A673 (cell line): ENCODE measurements around the gene SLC22A23. TPM values are rescaled to one million over a fixed set of nuclear protein-coding genes. Genes with fewer than 3 reads are reported as not detected.

Source experiments
- BruUV-seq: library from RNA; stranded (reverse); fragments of 400-500 nt; replicated peaks from 2 replicates; lab custom pipeline; 2021; lab: Mats Ljungman, UMichigan
- CTCF ChIA-PET: fragments of 300-600 bp; sonication (Branson Sonifier 250); formaldehyde crosslinking; loops from one replicate; lab custom pipeline; 2022; ENCODE audit warnings: antibody characterized with exemption; lab: Charles Lee
- POLR2A ChIA-PET: fragments of 300-600 bp; sonication (Branson Sonifier 250); formaldehyde crosslinking; loops from one replicate; lab custom pipeline; 2022; ENCODE audit warnings: antibody characterized with exemption; ENCODE audit not compliant: low non-redundant PET; lab: Charles Lee
- DNase-seq: peaks from one replicate; pipeline ENCODE4 v3.0.0-alpha.2; 2015; ENCODE audit warnings: low spot score
- H3K27ac ChIP-seq: fragments of 200-600 bp; sonication (generic); 2 replicates; pipeline ENCODE4 v1.5.1; 2016; ENCODE audit warnings: mixed run types, low read depth, mild to moderate bottlenecking, mixed read lengths, antibody characterized with exemption, low read length; ENCODE audit not compliant: poor library complexity, severe bottlenecking
- H3K27me3 ChIP-seq: fragments of 200-600 bp; sonication (generic); replicated peaks from 2 replicates; pipeline ENCODE4 v1.6.1; 2017; ENCODE audit warnings: mixed run types, low read depth, mild to moderate bottlenecking, mixed read lengths, antibody characterized with exemption, low read length; ENCODE audit not compliant: insufficient read depth, poor library complexity
- H3K36me3 ChIP-seq: fragments of 200-600 bp; sonication (generic); 2 replicates; pipeline ENCODE4 v1.6.1; 2016; ENCODE audit warnings: mixed run types, mild to moderate bottlenecking, mixed read lengths, antibody characterized with exemption, low read length; ENCODE audit not compliant: insufficient read depth, poor library complexity, severe bottlenecking
- H3K4me1 ChIP-seq: fragments of 200-600 bp; sonication (generic); 2 replicates; pipeline ENCODE4 v1.6.1; 2017; ENCODE audit warnings: mixed run types, mild to moderate bottlenecking, mixed read lengths, antibody characterized with exemption, low read length; ENCODE audit not compliant: insufficient read depth, poor library complexity, severe bottlenecking
- H3K4me3 ChIP-seq: fragments of 200-600 bp; sonication (generic); 2 replicates; pipeline ENCODE4 v1.5.1; 2016; ENCODE audit warnings: low read depth, mixed run types, mild to moderate bottlenecking, mixed read lengths, low read length; ENCODE audit not compliant: poor library complexity, severe bottlenecking
- H3K9me3 ChIP-seq: fragments of 200-600 bp; sonication (generic); 2 replicates; pipeline ENCODE4 v1.6.1; 2016; ENCODE audit warnings: mixed run types, low read depth, mild to moderate bottlenecking, mixed read lengths, antibody characterized with exemption, low read length; ENCODE audit not compliant: poor library complexity, severe bottlenecking
- CTCF ChIP-seq: fragments of 300-800, 200-600 bp; sonication (generic); conservative IDR thresholded peaks from 2 replicates; pipeline ENCODE4 v1.5.1; 2017; ENCODE audit warnings: low read depth, mild to moderate bottlenecking, antibody characterized with exemption, low read length, moderate library complexity, mixed read lengths
- EZH2 ChIP-seq: fragments of 200-600 bp; sonication (generic); IDR thresholded peaks from 2 replicates; pipeline ENCODE4 v1.6.1; 2017; ENCODE audit warnings: borderline replicate concordance, low read depth, mild to moderate bottlenecking, mixed read lengths, antibody characterized with exemption, low read length; ENCODE audit not compliant: poor library complexity, severe bottlenecking
- intact Hi-C: fragments of 100-400 bp; cut with micrococcal nuclease; formaldehyde crosslinking; loops from one replicate; pipeline ENCODE4 v1.10.0; 2022; ENCODE audit not compliant: unreplicated experiment
- total RNA-seq: library from RNA; stranded (reverse); gene quantifications from 2 replicates; pipeline ENCODE4 v1.2.3, GENCODE V29; 2021

Gene SLC22A23
- total RNA-seq, 1 experiment from 2014 or later, result 6.2 TPM

GRCh38 chr6:3428700-3429099, 28.1 kb downstream of the SLC22A23 start:
- ChIA-PET CTCF (no interaction called here), POLR2A (no interaction called here)
- no TSS peak for BruUV-seq
- intact Hi-C loops, result no loop called here
- Histone ChIP-seq H3K36me3 (no peaks in the 10 kb centered on the region), H3K27me3 (no peaks in the 10 kb centered on the region), H3K9me3 (no peaks in the 10 kb centered on the region), H3K4me3 (no peak overlapping the region), H3K4me1 (peaks cover 27% of the 10 kb centered on the region), H3K27ac (no peak overlapping the region)
- no peak for DNase-seq
- TF ChIP-seq EZH2, result no peak
- no peak for TF ChIP-seq CTCF

DNA sequence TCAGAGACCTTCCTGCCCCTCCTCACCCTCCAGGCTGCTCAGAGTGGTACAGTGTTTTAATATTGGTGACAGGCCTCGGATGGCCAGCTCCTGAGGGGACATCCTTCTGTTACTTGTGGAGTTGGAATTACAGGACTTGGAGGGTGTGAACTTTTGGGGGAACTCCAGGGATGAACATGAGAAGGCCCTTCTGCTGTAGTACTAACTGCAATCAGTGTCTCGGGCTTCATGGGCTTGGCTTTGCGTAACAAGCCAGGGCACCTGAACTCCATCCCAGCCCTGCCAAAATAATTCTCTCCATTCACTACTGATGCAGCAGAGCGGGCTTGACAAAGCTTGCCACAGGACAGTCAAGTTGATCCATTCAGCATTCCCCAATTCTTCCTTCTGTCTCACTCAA, 28.6 kb downstream of the SLC22A23 start:
- no TSS peak for BruUV-seq
- Histone ChIP-seq H3K27ac (no peak overlapping the region), H3K4me1 (peaks cover 32% of the 10 kb centered on the region), H3K36me3 (no peaks in the 10 kb centered on the region), H3K9me3 (no peaks in the 10 kb centered on the region), H3K27me3 (no peaks in the 10 kb centered on the region), H3K4me3 (no peak overlapping the region)
- ChIA-PET POLR2A (no interaction called here), CTCF (no interaction called here)
- intact Hi-C loops, result no loop called here
- TF ChIP-seq EZH2 (no peak), CTCF (no peak)
- no peak for DNase-seq

GRCh38 chr6:3427687-3428085, 29.2 kb downstream of the SLC22A23 start:
- H3K27ac ChIP-seq, result no peak overlapping the region
- H3K27me3 ChIP-seq, result no peaks in the 10 kb centered on the region
- no peak for DNase-seq
- H3K36me3 ChIP-seq, result no peaks in the 10 kb centered on the region
- BruUV-seq, result no TSS peak
- H3K4me3 ChIP-seq, result no peak overlapping the region
- ChIA-PET CTCF (no interaction called here), POLR2A (no interaction called here)
- peaks cover 37% of the 10 kb centered on the region for H3K4me1 ChIP-seq
- TF ChIP-seq EZH2, result no peak
- TF ChIP-seq CTCF, result no peak
- H3K9me3 ChIP-seq, result no peaks in the 10 kb centered on the region
- intact Hi-C loops, result no loop called here
